Cerebellar nuclear complex (tissue), 1 donor: ENCODE measurements around the gene FAF1.
"Not testable (repeated sequence)": the region's sequence is repeated elsewhere in the genome, so short reads cannot be mapped to it uniquely, and the experiment has no call there.

ENCODE experiments used
- DNase-seq, 2 experiments: peaks; one replicate each; lab custom pipeline; 2025; lab: John Stamatoyannopoulos, UW

FAF1 gene

DNA sequence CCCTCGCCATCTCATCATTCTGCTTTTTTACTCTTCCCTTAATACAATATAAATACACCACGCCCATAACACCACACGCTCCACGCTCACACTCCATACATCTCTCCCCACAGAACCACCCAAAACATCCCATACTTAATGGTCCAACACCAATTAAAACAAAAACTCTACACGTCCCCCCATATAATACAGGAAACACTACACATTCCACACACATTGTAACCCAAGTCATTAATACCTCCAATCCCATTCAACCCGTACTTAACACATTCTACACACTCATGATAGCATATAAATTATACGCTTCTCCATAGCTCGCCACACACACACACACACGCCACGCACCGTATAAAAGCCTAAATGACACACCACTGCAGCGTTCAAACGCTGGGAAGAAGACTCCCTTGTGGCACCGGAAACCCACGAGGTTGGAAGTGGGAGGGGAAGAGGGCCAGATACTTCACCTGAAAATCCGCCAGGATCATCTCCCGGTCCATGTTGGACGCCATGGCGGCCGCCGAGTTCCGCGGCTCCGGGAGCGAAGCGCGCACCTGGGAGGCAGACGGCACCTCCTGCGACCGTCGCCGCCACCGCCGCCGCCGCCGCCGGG, 659 bp downstream of the FAF1 start:
- no peak for DNase-seq

DNA sequence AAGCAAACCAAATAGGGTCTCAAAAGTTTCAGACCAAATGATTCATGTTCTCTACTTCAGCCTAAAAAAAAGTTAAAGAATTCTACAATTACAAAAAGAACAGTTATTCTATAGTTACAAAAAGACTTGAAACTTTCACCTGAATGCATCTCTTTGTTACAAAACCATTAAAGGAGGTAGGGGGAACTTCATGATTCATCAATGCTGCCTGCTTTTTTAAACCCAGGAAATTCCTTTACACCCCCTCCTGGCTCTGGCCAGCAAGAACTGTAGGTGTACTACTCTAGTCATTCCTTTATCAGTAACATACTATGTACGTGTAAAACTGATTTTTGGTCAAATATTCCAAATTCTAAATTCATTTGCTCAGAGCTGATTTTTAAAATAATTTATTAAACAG, 5.0 kb downstream of the FAF1 start:
- no peak for DNase-seq

DNA sequence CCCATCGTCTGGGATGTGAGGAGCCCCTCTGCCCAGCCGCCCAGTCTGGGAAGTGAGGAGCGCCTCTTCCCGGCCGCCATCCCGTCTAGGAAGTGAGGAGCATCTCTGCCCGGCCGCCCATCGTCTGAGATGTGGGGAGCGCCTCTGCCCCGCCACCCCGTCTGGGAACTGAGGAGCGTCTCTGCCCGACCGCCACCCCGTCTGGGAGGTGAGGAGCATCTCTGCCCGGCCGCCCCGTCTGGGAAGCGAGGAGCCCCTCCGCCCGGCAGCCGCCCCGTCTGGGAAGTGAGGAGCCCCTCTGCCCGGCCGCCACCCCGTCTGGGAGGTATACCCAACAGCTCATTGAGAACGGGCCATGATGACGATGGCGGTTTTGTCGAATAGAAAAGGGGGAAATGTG, 7.5 kb downstream of the FAF1 start:
- DNase-seq, result not testable (repeated sequence)

DNA sequence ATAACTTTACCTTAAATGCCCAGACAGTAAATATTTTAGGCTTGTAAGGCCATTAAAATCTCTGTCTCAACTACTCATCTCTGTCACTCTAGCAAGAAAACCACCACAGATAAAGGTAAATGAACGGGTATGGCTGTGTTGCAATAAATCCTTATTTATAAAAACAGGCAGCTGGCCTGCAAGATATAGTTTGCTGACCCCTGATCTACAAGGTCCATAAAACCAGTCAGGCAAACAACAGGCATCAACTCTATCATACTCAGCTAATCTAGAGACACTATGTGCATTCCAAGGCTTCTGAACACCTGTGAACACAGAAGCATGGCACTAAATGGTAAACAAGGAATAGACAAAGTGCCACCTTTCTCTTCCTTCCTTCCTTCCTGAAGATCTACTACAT, 9.7 kb downstream of the FAF1 start:
- no peak for DNase-seq

DNA sequence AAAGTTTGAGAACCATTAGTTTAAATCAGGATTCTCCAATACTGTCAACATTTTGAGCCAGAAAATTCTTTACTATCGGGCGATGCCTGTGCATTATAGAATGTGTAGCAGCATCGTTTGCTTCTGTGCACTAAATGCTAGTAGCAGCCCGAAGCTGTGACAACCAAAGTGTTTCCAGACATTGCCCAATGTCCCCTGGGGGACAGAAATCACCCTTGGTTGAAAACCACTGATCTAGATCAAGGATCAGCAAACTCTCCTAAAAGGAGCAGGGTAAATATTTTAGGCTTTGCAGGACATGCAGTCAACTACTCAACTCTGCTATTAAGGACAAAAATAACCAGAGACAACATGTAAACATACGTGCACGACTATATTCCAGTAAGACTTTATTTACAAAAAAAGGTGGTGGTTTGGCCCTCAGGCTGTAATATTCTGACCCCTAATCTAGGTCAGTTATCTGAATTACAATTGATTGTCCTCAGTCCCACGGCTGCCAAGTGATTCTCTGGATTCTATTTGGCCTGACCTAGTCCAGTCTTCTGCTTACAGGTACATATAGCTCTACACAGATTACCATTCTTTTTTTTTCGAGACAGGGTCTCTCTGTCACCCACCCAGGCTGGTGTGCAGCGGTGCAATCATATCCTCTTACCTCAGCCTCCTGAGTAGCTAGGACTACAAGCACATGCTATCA, 10.6 kb downstream of the FAF1 start:
- DNase-seq, result no peak

DNA sequence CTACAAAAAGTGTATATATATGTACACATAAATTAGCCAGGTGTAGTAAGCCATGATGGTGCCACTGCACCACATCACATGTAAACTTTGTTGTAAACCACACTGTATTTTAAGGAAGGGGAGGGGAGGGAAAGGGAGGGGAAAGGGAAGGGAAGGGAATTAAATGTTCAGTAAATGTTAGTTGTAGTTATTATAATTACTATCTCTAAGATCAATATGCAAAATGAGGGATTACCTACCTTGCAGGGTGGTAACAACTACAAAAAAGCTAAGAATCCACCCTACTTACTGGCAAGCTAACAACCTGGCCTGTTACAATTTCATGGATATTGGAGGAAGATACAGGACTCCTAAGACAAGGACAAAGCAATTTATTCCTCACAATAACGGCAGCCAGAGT, 17.7 kb downstream of the FAF1 start:
- DNase-seq, result no peak

DNA sequence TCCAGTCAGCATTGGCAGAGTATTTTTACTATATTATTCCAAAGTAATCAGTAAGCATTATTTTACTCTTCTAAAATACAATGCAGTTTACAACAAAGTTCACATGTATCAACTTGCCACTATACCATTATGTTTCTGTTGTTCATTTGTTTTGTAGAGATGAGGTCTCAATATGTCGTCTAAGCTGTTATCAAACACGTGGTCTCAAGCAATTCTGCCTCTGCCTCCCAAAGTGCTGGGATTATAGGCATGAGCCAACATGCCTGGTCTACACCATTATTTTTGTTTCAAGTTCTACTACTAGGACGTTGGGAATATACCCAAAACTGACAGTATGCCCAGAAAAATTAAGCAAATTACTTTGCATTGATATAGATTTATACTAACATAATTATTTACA, 19.8 kb downstream of the FAF1 start:
- DNase-seq, result no peak

DNA sequence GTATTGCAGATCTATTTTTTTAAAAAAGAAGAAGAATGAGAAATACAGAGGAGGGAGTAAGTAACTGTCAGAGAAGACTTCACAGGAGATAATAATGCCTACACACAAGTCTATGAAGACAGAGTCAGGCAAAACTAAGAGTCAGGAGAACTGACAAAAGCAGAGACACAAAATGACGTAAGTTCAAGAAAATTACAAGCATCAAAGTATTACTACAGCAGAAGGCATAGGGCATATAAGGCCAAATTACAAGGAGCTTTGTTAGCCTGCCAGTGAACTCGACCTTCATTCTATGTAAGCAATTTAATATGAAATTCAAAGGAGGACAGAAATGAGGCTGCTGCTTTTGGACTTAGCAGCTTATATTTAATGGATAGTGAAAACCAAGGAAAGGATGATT, 23.7 kb downstream of the FAF1 start:
- no peak for DNase-seq

DNA sequence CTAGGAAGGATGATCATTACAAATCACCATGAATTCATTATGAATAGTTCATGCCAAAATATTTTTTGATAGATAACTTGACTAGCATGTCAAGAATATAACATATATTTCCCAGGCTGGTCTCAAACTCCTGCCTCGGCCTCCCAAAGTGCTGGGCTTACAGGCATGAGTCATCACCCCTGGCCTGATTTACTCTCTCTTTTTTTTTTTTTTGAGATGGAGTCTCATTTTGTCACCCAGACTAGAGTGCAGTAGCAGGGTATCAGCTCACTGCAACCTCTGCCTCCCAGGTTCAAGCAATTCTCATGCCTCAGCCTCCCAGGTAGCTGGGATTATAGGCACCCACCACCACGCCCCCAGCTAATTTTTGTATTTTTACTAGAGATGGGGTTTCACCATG, 24.8 kb downstream of the FAF1 start:
- DNase-seq, result not testable (repeated sequence)

DNA sequence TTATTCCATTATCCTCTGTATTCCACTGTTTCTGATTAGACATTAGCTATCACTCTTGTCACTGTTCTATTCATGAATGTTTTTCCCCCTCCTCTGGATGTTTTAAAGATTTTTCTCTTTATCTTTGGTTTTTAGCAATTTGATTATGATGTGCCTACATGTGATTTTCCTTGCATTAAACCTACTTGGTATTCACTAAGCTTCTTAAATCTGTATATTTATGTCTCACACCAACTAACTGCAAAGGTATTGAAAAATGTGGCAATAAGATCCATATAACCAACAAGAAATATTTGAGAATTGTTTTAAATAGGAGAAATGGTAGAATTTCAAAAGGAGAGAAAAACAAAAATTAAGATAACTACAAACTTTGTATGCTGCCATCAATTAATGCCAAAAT, 25.2 kb downstream of the FAF1 start:
- no peak for DNase-seq

DNA sequence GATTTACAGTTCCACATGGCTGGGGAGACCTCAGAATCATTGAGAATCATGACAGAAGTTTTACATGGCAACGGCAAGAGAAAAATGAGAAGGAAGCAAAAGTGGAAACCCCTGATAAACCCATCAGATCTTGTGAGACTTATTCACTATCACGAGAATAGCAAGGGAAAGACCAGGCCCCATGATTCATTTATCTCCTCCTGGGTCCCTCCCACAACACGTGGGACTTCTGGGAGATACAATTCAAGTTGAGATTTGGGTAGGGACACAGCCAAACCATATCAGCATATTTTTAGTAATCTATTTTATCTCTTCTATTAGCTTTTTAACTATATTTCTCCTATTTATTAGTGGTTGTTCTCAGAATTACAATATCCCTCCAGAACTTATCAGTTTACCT, 26.3 kb downstream of the FAF1 start:
- not testable (repeated sequence) for DNase-seq

DNA sequence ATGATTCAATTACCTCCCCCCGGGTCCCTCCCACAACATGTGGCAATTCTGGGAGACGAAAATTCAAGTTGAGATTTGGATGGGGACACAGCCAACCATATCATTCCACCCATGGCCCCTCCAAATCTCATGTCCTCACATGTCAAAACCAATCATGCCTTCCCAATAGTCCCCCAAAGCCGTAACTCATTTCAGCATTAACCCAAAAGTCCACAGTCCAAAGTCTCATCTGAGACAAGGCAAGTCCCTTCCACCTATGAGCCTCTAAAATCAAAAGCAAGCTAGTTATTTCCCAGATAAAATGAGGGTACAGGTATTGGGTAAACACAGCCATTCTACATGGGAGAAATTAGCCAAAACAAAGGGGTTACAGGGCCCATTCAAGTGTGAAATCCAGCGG, 28.0 kb downstream of the FAF1 start:
- DNase-seq, result not testable (repeated sequence)

DNA sequence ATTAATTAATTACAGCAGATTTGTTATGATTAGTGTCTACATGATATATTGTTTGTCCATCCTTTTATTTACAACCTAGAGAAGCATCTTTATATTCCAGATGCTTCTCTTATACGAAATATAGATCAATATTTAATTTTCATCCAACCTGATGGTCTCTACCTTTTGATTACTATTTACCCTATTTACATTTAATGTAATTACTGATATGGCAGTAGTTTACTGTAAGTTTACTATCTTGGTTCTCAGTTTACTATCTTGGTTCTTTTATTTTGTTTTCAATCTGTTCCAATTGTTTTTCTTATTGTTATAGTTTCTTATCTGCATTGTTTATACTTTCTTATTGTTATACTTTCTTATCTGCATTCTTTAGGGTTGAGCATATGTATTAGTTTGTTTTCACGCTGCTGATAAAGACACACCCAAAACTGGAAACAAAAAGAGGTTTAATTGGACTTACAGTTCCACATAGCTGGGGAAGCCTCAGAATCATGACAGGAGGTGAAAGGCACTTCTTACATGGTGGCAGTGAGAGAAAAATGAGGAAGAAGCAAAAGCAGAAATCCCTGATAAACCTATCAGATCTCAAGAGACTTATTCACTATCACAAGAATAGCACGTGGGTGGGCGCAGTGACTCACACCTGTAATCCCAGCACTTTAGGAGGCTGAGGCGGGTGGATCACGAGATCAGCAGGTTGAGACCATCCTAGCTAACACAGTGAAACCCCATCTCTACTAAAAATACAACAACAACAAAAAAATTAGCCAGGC, 28.9 kb downstream of the FAF1 start:
- DNase-seq, result no peak

DNA sequence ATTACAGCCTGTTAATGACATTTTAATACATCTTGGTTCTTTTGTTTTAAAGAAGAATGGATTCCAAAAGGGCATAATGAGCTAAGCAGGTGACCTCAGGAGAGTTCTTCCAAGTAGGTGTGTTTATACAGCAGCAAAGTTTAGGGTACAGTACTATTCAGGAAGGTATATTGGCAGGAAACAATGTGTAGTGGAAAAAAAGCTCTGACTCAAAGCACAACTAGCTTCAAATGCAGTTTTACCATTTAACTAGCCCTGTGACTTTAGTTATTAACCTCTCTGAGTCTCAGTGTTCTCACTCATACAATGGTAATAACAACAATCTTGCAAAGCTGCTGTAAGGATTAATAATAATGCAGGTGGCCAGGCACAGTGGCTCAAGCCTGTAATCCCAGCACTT, 29.9 kb downstream of the FAF1 start:
- no peak for DNase-seq

DNA sequence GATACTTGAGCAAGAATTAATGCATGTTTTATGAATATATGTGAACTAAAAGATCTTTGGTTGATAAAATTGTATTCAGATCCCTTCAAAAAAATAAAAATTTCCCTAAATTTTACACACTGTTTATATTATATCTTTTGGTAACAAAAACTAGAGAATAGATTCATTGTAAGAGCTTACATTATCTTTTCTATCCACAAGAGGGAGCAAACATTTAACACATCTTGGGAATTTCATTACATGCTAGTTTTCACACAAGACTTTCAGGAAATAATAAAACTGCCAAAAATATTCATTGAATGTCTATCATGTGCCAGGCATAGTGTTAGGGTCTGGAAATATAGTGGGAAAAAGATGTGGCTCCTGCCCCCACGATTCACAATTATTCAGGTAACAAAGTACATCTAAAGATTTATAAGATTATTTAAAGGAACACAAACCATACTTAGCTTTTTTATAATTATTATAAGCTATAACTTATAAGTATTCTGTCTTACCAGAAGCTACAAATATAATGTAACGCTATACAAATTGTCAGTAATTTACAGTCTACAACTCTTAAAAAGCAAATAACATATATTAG, 30.6 kb downstream of the FAF1 start:
- DNase-seq, result no peak

DNA sequence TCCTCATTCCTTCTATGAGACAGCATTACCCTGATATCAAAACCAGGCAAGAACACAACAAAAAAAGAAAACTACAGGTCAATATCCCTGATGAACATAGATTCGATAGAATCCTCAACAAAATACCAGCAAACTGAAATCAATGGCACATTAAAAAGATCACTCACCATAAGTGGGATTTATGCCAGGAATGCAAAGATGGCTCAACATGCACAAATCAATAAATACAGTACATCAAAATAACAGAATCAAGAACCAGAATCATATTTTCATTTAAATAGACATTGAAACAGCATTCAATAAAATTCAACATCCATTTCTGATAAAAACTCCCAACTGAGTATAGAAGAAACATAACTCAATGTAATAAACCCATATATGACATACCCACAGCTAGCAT, 36.5 kb downstream of the FAF1 start:
- DNase-seq, result no peak

DNA sequence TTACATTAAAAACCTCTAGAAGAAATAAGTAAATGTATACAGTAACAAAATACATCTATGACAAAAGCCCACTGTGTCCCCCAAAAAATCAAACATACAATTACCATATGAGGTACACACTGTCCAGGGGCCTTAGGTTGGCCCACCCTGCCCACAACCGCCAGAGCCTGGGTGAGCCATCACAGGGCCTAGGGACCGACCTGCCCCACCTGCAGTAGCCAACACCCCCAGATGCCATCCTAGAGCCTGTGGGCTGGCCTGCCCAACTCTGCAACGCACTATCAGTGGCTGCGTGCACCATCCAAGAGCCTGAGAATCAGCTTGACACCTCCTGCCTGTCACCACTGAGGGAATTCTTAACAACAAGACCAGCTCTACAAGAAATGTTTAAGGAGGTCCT, 39.0 kb downstream of the FAF1 start:
- DNase-seq, result no peak

DNA sequence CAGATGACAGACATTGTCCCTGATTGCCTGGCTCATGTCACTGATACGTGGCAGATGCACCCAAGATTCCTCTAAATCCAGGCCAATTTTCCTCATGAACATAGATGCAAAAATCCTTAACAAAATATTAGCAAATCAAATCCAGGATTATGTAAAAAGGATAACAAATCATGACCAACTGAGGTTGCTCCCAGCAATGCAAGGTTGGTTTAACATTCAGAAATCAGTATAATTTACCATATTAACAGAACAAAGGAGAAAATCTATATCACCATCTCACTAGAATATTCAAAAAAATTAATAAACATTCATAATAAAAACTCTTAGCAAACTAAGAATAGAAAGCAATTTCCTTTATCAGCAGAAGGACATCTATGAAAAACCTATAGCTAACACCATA, 39.7 kb downstream of the FAF1 start:
- DNase-seq, result no peak

DNA sequence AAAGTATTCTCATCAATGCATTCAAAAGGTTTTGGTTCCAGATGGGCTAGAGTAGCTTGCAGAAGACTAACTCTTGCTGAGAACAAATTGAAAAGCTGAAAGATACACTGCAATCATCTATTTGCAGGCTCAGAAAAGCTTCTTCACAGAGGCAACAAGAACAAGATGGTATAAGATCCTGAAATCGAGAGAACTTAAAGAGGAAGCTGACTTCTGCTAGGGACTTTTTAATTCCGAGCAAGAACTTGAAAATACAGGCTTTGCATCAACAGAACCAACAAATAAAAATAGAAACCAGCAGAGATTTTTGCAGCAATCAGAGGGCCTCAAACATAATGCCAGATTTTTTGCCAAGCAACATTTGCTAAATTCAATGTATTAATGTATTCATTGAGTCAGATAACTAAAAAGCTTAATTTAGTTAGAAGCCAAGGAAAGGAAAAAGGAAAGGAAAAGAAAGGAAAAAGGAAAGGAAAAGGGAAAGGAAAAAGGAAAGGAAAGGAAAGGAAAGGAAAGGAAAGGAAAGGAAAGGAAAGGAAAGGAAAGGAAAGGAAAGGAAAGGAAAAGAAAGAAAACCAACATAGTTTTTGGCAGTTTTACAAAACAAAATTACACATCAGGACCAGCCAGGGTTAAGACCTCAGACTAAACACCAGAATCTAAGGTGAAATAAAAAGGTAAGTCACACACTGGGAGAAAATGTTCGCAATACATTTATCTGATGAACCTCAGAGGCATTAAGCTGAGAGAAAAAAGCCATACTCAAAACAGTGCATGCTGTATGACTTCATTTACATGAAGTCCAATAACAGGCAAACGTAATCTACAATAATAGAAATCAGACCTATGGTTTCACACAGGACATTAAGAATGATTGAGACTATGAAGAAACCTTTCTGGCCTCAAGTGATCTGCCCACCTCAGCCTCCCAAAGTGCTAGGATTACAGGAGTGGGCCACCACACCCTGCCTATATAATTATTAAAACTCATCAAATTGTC, 42.6 kb downstream of the FAF1 start:
- DNase-seq, result no peak

DNA sequence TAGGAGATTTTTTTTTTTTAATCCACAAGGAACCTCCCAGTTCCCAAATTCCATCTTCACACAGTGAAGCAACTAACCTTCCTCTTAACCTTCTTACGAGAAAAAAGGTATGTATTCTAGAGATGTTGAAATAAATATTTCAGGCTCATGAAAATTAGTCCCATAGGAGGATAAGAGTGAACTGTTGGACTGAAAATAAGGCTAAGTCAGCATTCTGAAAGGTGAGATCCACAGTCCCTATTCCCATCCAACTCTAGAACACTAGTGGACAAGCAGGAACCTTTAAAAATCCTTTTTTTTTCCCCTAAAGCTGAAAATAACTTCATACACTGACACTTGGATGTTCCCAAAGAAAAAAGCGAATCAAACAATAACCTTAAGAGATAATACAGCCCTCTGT, 44.4 kb downstream of the FAF1 start:
- no peak for DNase-seq

DNA sequence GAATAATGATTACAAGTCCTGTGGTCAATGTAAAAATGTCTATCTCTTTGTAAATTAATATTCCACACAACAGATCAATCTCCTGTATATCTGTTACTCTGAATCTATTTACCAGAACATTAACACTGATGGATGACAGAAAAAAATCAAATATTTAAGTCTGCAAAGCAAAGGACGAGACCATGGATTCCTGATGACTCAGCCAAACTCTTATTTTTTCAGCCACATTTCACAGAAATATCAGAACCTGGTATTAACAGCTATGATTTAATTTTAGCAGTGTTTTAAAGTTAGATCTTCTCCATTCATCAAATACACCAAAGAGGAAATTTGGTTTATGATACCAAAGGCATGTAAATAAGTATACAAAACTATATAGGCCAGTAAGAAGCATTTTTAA, 46.1 kb downstream of the FAF1 start:
- DNase-seq, result no peak

DNA sequence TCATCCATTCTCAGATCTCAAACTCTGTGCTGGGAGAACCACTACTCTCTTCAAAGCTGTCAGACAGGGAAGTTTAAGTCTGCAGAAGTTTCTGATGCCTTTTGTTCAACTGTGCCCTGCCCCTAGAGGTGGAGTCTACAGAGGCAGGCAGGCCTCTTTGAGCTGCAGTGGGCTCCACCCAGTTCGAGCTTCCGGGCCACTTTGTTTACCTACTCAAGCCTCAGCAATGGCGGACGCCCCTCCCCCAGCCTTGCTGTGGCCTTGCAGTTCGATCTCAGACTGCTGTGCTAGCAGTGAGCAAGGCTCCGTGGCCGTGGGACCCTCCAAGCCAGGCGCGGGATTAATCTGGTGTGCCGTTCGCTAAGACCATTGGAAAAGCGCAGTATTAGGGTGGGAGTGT, 49.7 kb downstream of the FAF1 start:
- not testable (repeated sequence) for DNase-seq
